ENCODE results near the gene P3H1.

The P3H1 gene

GRCh38 chr1:42784946-42785693, 18.3 kb upstream of the P3H1 start, which contains the start of gene TMEM269:
TSS of gene TMEM269 (plus strand) at chr1:42784991. CDS start at chr1:42789894, 4,903 bp downstream.
- peak within 1 kb of the TSS; percentile 55 to 72 for H3K27ac Mint-ChIP-seq
- H3K36me3 Mint-ChIP-seq (ENCODE audit: insufficient read depth): peaks cover 20% of the 10 kb centered on the region
- peak; percentile 31 to 48 (median 32) for DNase-seq
- no peaks in the 10 kb centered on the region for H3K27me3 Mint-ChIP-seq
- peak; percentile 87 for ATAC-seq (replicated peaks)
- no peaks in the 10 kb centered on the region for H3K9me3 Mint-ChIP-seq
- peaks cover 9 to 25% of the 10 kb centered on the region in 2 donors for H3K4me1 Mint-ChIP-seq (ENCODE audit: low read depth in 2 of 2)
- H3K4me3 Mint-ChIP-seq: peak within 1 kb of the TSS; percentile 74 to 84

GRCh38 chr1:42784547-42784945, 17.7 kb upstream of the P3H1 start:
- Mint-ChIP-seq H3K36me3 (ENCODE audit: insufficient read depth) (peaks cover 20% of the 10 kb centered on the region), H3K27me3 (no peaks in the 10 kb centered on the region), H3K9me3 (no peaks in the 10 kb centered on the region), H3K4me1 (ENCODE audit: low read depth in 2 of 2) (peaks cover 9 to 25% of the 10 kb centered on the region in 2 donors), H3K27ac (peak overlapping the region; percentile 14 to 15), H3K4me3 (peak overlapping the region; percentile 43 to 74)
- ATAC-seq (replicated peaks): no peak
- no peak for DNase-seq

- DNase-seq: no peak
- H3K4me1 Mint-ChIP-seq (ENCODE audit: low read depth in 2 of 2): peaks cover 9 to 30% of the 10 kb centered on the region in 2 donors
- H3K4me3 Mint-ChIP-seq: no peak overlapping the region
- ATAC-seq (replicated peaks): no peak
- H3K9me3 Mint-ChIP-seq: no peaks in the 10 kb centered on the region
- H3K27me3 Mint-ChIP-seq: no peaks in the 10 kb centered on the region
- peaks cover 27% of the 10 kb centered on the region for H3K36me3 Mint-ChIP-seq (ENCODE audit: insufficient read depth)
- no peak overlapping the region for H3K27ac Mint-ChIP-seq
These were observed 16.3 kb upstream of the P3H1 start for GRCh38 chr1:42783092-42783491.

GRCh38 chr1:42780176-42780575, 13.3 kb upstream of the P3H1 start:
- ATAC-seq (replicated peaks) (no peak), DNase-seq (no peak)
- Mint-ChIP-seq H3K27me3 (no peaks in the 10 kb centered on the region), H3K4me3 (no peak overlapping the region), H3K27ac (no peak overlapping the region), H3K9me3 (no peaks in the 10 kb centered on the region), H3K36me3 (ENCODE audit: insufficient read depth) (peaks cover 44% of the 10 kb centered on the region), H3K4me1 (ENCODE audit: low read depth in 2 of 2) (peaks cover under 1 to 25% of the 10 kb centered on the region in 2 donors)

GRCh38 chr1:42779725-42780124, 12.9 kb upstream of the P3H1 start:
- DNase-seq (no peak), ATAC-seq (replicated peaks) (no peak)
- H3K4me3 Mint-ChIP-seq: no peak overlapping the region
- H3K27me3 Mint-ChIP-seq: no peaks in the 10 kb centered on the region
- no peaks in the 10 kb centered on the region for H3K9me3 Mint-ChIP-seq
- H3K4me1 Mint-ChIP-seq (ENCODE audit: low read depth in 2 of 2): peaks cover 0 to 22% of the 10 kb centered on the region in 2 donors
- H3K27ac Mint-ChIP-seq: no peak overlapping the region
- peaks cover 48% of the 10 kb centered on the region for H3K36me3 Mint-ChIP-seq (ENCODE audit: insufficient read depth)

- no peaks in the 10 kb centered on the region for H3K27me3 Mint-ChIP-seq
- peaks cover 55% of the 10 kb centered on the region for H3K36me3 Mint-ChIP-seq (ENCODE audit: insufficient read depth)
- H3K27ac Mint-ChIP-seq: peak overlapping the region; percentile 13 to 60
- ATAC-seq (replicated peaks) (peak; percentile 42), DNase-seq (no peak)
- no peaks in the 10 kb centered on the region for H3K9me3 Mint-ChIP-seq
- peaks cover 4 to 20% of the 10 kb centered on the region in 2 donors for H3K4me1 Mint-ChIP-seq (ENCODE audit: low read depth in 2 of 2)
- H3K4me3 Mint-ChIP-seq: no peak overlapping the region
These were observed 11.0 kb upstream of the P3H1 start for GRCh38 chr1:42777852-42778251.

- H3K27ac Mint-ChIP-seq: peak overlapping the region in 1 of 2 donors; percentile 25
- H3K4me1 Mint-ChIP-seq (ENCODE audit: low read depth in 2 of 2): peaks cover 12 to 23% of the 10 kb centered on the region in 2 donors
- DNase-seq (no peak), ATAC-seq (replicated peaks) (no peak)
- H3K4me3 Mint-ChIP-seq: no peak overlapping the region
- no peaks in the 10 kb centered on the region for H3K9me3 Mint-ChIP-seq
- no peaks in the 10 kb centered on the region for H3K27me3 Mint-ChIP-seq
- H3K36me3 Mint-ChIP-seq (ENCODE audit: insufficient read depth): peaks cover 47% of the 10 kb centered on the region
These were observed 9.7 kb upstream of the P3H1 start for GRCh38 chr1:42776502-42776901.

- DNase-seq (no peak), ATAC-seq (replicated peaks) (no peak)
- Mint-ChIP-seq H3K4me1 (ENCODE audit: low read depth in 2 of 2) (peaks cover 21 to 22% of the 10 kb centered on the region in 2 donors), H3K4me3 (no peak overlapping the region), H3K27ac (no peak overlapping the region), H3K9me3 (no peaks in the 10 kb centered on the region), H3K36me3 (ENCODE audit: insufficient read depth) (peaks cover 48% of the 10 kb centered on the region), H3K27me3 (no peaks in the 10 kb centered on the region)
These were observed 8.2 kb upstream of the P3H1 start for GRCh38 chr1:42774928-42775526.

- Mint-ChIP-seq H3K27me3 (no peaks in the 10 kb centered on the region), H3K27ac (peak overlapping the region; percentile 38 to 55), H3K4me1 (ENCODE audit: low read depth in 2 of 2) (peaks cover 22 to 35% of the 10 kb centered on the region in 2 donors), H3K4me3 (no peak overlapping the region), H3K9me3 (no peaks in the 10 kb centered on the region), H3K36me3 (ENCODE audit: insufficient read depth) (peaks cover 45% of the 10 kb centered on the region)
- ATAC-seq (replicated peaks): no peak
- DNase-seq: no peak
These were observed 6.6 kb upstream of the P3H1 start for GRCh38 chr1:42773420-42773819.

- Mint-ChIP-seq H3K9me3 (no peaks in the 10 kb centered on the region), H3K27ac (no peak overlapping the region), H3K27me3 (no peaks in the 10 kb centered on the region)
These were observed 3.0 kb upstream of the P3H1 start for GRCh38 chr1:42769811-42770210.

GRCh38 chr1:42768172-42768571, 1.3 kb upstream of the P3H1 start:
- peak overlapping the region in 1 of 2 donors; percentile 94 for H3K27ac Mint-ChIP-seq
- H3K9me3 Mint-ChIP-seq: no peaks in the 10 kb centered on the region
- H3K4me3 Mint-ChIP-seq: no peak overlapping the region
- H3K4me1 Mint-ChIP-seq (ENCODE audit: low read depth in 2 of 2): peaks cover 21 to 36% of the 10 kb centered on the region in 2 donors
- peaks cover 18% of the 10 kb centered on the region for H3K36me3 Mint-ChIP-seq (ENCODE audit: insufficient read depth)
- H3K27me3 Mint-ChIP-seq: no peaks in the 10 kb centered on the region
- DNase-seq (no peak), ATAC-seq (replicated peaks) (no peak)

More at GRCh38 chr1:42769811-42770210, 3.0 kb upstream of the P3H1 start:
- ATAC-seq (replicated peaks): no peak
- Mint-ChIP-seq H3K4me3 (peak overlapping the region in 1 of 2 donors; percentile 11), H3K4me1 (ENCODE audit: low read depth in 2 of 2) (peaks cover 22 to 37% of the 10 kb centered on the region in 2 donors), H3K36me3 (ENCODE audit: insufficient read depth) (peaks cover 28% of the 10 kb centered on the region)
- DNase-seq: no peak

GRCh38 chr1:42767510-42768000, 727 bp upstream of the P3H1 start:
- H3K27ac Mint-ChIP-seq: peak overlapping the region in 1 of 2 donors; percentile 94
- H3K4me1 Mint-ChIP-seq (ENCODE audit: low read depth in 2 of 2): peaks cover 18 to 31% of the 10 kb centered on the region in 2 donors
- no peak overlapping the region for H3K4me3 Mint-ChIP-seq
- H3K27me3 Mint-ChIP-seq: no peaks in the 10 kb centered on the region
- no peaks in the 10 kb centered on the region for H3K9me3 Mint-ChIP-seq
- DNase-seq: no peak
- peak; percentile 16 for ATAC-seq (replicated peaks)
- H3K36me3 Mint-ChIP-seq (ENCODE audit: insufficient read depth): peaks cover 15% of the 10 kb centered on the region

- ATAC-seq (replicated peaks) (peak; percentile 6), DNase-seq (peak in 2 of 3 experiments; percentile 6 to 25)
- Mint-ChIP-seq H3K27ac (no peak overlapping the region), H3K4me1 (ENCODE audit: low read depth in 2 of 2) (peaks cover 13 to 24% of the 10 kb centered on the region in 2 donors), H3K4me3 (no peak overlapping the region), H3K36me3 (ENCODE audit: insufficient read depth) (peaks cover 24% of the 10 kb centered on the region), H3K27me3 (no peaks in the 10 kb centered on the region), H3K9me3 (no peaks in the 10 kb centered on the region)
These were observed 742 bp downstream of the P3H1 start for GRCh38 chr1:42765832-42766740.
